Testis (tissue), 2 donors: ENCODE results near the gene PRSS57.
"Not testable (repeated sequence)": the region's sequence is repeated elsewhere in the genome, so short reads cannot be mapped to it uniquely, and the experiment has no call there.

Source experiments
- CTCF ChIP-seq, 3 experiments: fragments of 450-650 bp in 2 of 3; fragments of 200-600 bp in 1 of 3; sonication (generic) in 1 of 3; IDR thresholded peaks; one replicate each; pipeline ENCODE4 v1.5.1; 2016 to 2019; ENCODE audit warnings: antibody characterized with exemption in 3 of 3, mild to moderate bottlenecking in 2 of 3, moderate library complexity in 1 of 3
- POLR2A ChIP-seq: fragments of 450-650 bp; IDR thresholded peaks from one replicate; pipeline ENCODE4 v1.6.1; 2017; ENCODE audit warnings: antibody characterized with exemption, mild to moderate bottlenecking, moderate library complexity

GRCh38 chr19:668675-669434 lies 26.4 kb downstream of the PRSS57 start:
- TF ChIP-seq POLR2A; CTCF (IDR thresholded peaks at IDR 0.05): not testable (repeated sequence)
